Measurements from ENCODE around the gene BAHCC1.
A peak's percentile ranks its signal among the peaks of the same experiment; 100 is the strongest.

BAHCC1 gene

GRCh38 chr17:81388091-81388611, 7.1 kb upstream of the BAHCC1 start:
- no peaks in the 10 kb centered on the region for H3K9me3 Mint-ChIP-seq
- peaks cover 7% of the 10 kb centered on the region for H3K4me1 Mint-ChIP-seq (ENCODE audit: low read depth)
- H3K27ac Mint-ChIP-seq = no peak overlapping the region

GRCh38 chr17:81388612-81389367, 6.5 kb upstream of the BAHCC1 start:
- Mint-ChIP-seq H3K27me3 (peaks cover 78% of the 10 kb centered on the region), H3K4me1 (ENCODE audit: low read depth) (peaks cover 7% of the 10 kb centered on the region)

More at GRCh38 chr17:81388091-81388611, 7.1 kb upstream of the BAHCC1 start:
- DNase-seq = no peak
- Mint-ChIP-seq H3K4me3 (peak overlapping the region; percentile 42), H3K27me3 (peaks cover 79% of the 10 kb centered on the region), H3K36me3 (ENCODE audit: low read depth) (no peaks in the 10 kb centered on the region)

GRCh38 chr17:81389585-81389984, 5.7 kb upstream of the BAHCC1 start:
- H3K36me3 Mint-ChIP-seq (ENCODE audit: low read depth) = no peaks in the 10 kb centered on the region
- H3K4me3 Mint-ChIP-seq = no peak overlapping the region
- H3K4me1 Mint-ChIP-seq (ENCODE audit: low read depth) = peaks cover 15% of the 10 kb centered on the region
- H3K27me3 Mint-ChIP-seq = peaks cover 80% of the 10 kb centered on the region
- no peaks in the 10 kb centered on the region for H3K9me3 Mint-ChIP-seq
- no peak overlapping the region for H3K27ac Mint-ChIP-seq
- DNase-seq = no peak

More at GRCh38 chr17:81388612-81389367, 6.5 kb upstream of the BAHCC1 start:
- Mint-ChIP-seq H3K36me3 (ENCODE audit: low read depth) (no peaks in the 10 kb centered on the region), H3K27ac (no peak overlapping the region), H3K9me3 (no peaks in the 10 kb centered on the region), H3K4me3 (no peak overlapping the region)
- no peak for DNase-seq

GRCh38 chr17:81390029-81390872, 5.0 kb upstream of the BAHCC1 start:
- no peak for DNase-seq

GRCh38 chr17:81390873-81391255, 4.4 kb upstream of the BAHCC1 start:
- no peaks in the 10 kb centered on the region for H3K9me3 Mint-ChIP-seq
- no peaks in the 10 kb centered on the region for H3K36me3 Mint-ChIP-seq (ENCODE audit: low read depth)
- peaks cover 26% of the 10 kb centered on the region for H3K4me1 Mint-ChIP-seq (ENCODE audit: low read depth)
- no peak overlapping the region for H3K4me3 Mint-ChIP-seq
- no peak for DNase-seq
- no peak overlapping the region for H3K27ac Mint-ChIP-seq
- H3K27me3 Mint-ChIP-seq = peaks cover 78% of the 10 kb centered on the region

More at GRCh38 chr17:81390029-81390872, 5.0 kb upstream of the BAHCC1 start:
- Mint-ChIP-seq H3K27ac (no peak overlapping the region), H3K27me3 (peaks cover 80% of the 10 kb centered on the region), H3K4me3 (no peak overlapping the region), H3K36me3 (ENCODE audit: low read depth) (no peaks in the 10 kb centered on the region), H3K4me1 (ENCODE audit: low read depth) (peaks cover 22% of the 10 kb centered on the region), H3K9me3 (no peaks in the 10 kb centered on the region)

GRCh38 chr17:81391293-81391935, 3.8 kb upstream of the BAHCC1 start:
- H3K36me3 Mint-ChIP-seq (ENCODE audit: low read depth) = no peaks in the 10 kb centered on the region
- no peak overlapping the region for H3K4me3 Mint-ChIP-seq

GRCh38 chr17:81391936-81392908, 3.0 kb upstream of the BAHCC1 start:
- Mint-ChIP-seq H3K36me3 (ENCODE audit: low read depth) (no peaks in the 10 kb centered on the region), H3K27me3 (peaks cover 76% of the 10 kb centered on the region), H3K4me1 (ENCODE audit: low read depth) (peaks cover 26% of the 10 kb centered on the region), H3K27ac (no peak overlapping the region), H3K9me3 (no peaks in the 10 kb centered on the region), H3K4me3 (peak overlapping the region; percentile 27)
- DNase-seq = no peak

More at GRCh38 chr17:81391293-81391935, 3.8 kb upstream of the BAHCC1 start:
- Mint-ChIP-seq H3K4me1 (ENCODE audit: low read depth) (peaks cover 26% of the 10 kb centered on the region), H3K9me3 (no peaks in the 10 kb centered on the region), H3K27ac (no peak overlapping the region), H3K27me3 (peaks cover 73% of the 10 kb centered on the region)
- no peak for DNase-seq

DNA sequence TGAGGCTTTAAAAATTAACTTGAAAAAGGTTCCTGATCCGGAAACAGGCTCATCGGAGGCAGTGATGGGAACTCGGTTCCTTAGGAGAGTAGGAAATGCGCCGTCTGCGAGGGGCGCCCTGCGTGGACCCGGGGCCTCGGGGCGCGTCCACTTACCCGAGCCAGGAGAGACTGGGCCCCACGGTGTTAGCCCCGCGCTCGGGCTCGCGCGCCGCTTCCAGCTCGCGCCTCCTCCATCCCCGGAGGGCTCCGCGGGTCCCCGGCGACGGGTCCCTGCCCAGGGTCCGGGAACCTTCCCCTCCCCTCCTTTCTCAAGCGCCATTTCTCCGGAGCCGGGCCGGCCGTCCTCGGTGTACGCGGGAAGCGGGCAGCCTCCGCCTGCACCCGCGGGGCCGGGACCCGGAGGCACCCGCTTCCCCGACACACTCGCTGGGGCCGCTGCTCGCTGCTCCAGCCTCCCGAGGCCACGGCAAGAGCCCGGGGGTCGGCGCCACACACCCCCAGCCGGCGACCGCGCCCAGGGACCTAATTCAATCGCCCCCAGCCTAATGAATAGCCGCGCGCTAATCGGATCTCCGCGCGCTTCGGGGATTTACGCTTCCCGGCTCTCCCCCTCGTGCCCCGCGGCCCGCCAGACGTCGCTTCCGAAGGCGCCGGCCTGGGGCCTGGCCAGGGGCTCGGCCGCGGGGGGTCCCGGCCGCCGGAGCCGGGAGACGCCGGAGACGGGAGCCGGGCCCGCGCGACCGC, 2.2 kb upstream of the BAHCC1 start:
- Mint-ChIP-seq H3K9me3 (no peaks in the 10 kb centered on the region), H3K4me3 (peak overlapping the region; percentile 27), H3K27ac (no peak overlapping the region), H3K36me3 (ENCODE audit: low read depth) (no peaks in the 10 kb centered on the region), H3K4me1 (ENCODE audit: low read depth) (peaks cover 28% of the 10 kb centered on the region), H3K27me3 (peaks cover 77% of the 10 kb centered on the region)
- no peak for DNase-seq

- H3K4me1 Mint-ChIP-seq (ENCODE audit: low read depth) = peaks cover 31% of the 10 kb centered on the region
- H3K27me3 Mint-ChIP-seq = peaks cover 76% of the 10 kb centered on the region
- H3K4me3 Mint-ChIP-seq = peak overlapping the region; percentile 53
- no peaks in the 10 kb centered on the region for H3K9me3 Mint-ChIP-seq
- H3K36me3 Mint-ChIP-seq (ENCODE audit: low read depth) = no peaks in the 10 kb centered on the region
- peak; percentile 75 for DNase-seq
- H3K27ac Mint-ChIP-seq = no peak overlapping the region
These were observed 1.4 kb upstream of the BAHCC1 start for GRCh38 chr17:81393684-81394376.

DNA sequence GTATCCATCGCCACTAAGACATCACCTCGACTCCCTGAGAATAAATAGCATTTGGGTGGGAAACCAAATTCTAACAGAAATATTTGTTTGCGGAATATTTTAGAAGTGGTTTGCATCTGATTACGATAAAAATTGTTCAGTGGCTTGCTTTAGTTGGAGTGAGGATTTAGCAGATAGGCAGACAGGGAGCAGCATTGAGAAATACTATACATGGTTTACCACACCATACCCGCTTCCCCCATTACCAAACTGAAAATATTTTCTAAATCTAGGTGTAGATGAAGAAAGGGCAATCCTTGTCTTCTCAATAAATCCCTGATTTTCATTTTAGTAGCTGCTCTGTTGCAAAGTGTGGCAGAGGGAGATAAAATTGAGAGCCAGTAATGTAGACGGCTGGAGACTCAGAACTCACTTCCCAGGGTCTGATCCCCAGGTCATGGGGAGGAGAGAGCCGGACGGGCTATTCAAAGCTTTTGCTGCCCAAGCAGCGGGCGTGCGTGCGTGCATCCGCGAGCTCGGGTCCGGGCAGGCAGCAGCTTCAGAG, 808 bp upstream of the BAHCC1 start:
- Mint-ChIP-seq H3K9me3 (no peaks in the 10 kb centered on the region), H3K4me1 (ENCODE audit: low read depth) (peaks cover 33% of the 10 kb centered on the region), H3K4me3 (peak overlapping the region; percentile 53), H3K27ac (no peak overlapping the region), H3K27me3 (peaks cover 73% of the 10 kb centered on the region), H3K36me3 (ENCODE audit: low read depth) (no peaks in the 10 kb centered on the region)
- DNase-seq = no peak

DNA sequence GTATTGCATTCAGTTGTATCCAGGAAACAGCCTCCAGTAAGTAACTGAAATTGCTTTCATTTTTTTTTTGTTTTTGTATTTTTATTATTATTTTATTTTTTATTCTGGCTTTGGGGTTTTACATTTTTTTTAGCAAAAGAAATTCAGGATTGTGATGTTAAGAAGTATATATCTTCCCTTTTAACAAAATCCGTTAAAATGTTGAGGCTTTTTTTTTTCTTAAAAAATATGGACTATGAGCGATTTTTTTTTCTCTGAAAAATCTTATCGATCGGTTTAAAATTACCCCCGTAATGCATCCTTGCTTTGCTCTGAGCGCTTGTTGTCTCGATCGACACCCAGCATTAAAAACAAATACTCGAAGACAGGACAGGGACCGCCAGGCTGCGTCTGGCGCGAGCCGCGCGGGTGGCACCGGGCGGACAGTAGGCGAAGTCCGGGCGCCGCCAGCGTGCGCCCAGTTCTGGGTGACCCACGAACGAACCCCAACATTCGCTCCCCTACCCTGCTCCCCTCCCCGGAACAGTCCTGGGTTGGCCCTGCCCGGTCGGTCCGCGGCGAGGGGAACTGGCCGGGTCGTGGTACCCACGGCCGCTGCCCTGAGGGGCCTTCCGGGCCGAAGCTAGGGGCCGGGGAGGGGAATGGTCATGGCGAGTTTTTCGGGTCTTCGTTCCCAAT, 482 bp downstream of the BAHCC1 start:
- peaks cover 69% of the 10 kb centered on the region for H3K27me3 Mint-ChIP-seq
- peak overlapping the region; percentile 63 for H3K4me3 Mint-ChIP-seq
- H3K4me1 Mint-ChIP-seq (ENCODE audit: low read depth) = peaks cover 37% of the 10 kb centered on the region
- no peaks in the 10 kb centered on the region for H3K36me3 Mint-ChIP-seq (ENCODE audit: low read depth)
- DNase-seq = no peak
- H3K27ac Mint-ChIP-seq = peak overlapping the region; percentile 88
- no peaks in the 10 kb centered on the region for H3K9me3 Mint-ChIP-seq

DNA sequence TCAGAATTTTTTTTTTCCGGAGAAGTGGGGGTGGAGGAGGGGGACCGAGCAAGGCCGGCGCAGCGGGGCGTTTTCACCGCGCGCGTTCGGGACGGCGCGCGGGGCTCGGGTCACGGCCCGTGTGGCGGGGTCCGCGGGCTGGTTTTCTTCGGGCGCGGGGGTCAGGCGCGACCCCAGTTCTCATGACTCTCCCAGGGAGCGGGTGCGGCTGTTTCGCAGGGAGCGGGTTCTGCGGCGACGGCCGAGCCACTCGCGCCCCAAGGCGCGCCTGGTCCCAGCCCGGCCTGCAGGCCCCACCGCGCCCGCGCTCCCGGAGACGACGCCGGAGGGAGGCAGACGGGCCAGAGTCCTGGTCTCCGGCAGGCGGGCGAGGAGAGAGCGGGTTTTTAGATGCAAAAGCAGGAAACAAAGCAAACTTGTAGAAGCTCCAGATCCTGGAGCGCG, 1.0 kb downstream of the BAHCC1 start:
- Mint-ChIP-seq H3K4me3 (no peak overlapping the region), H3K27ac (no peak overlapping the region), H3K27me3 (peaks cover 69% of the 10 kb centered on the region), H3K9me3 (no peaks in the 10 kb centered on the region), H3K36me3 (ENCODE audit: low read depth) (no peaks in the 10 kb centered on the region), H3K4me1 (ENCODE audit: low read depth) (peaks cover 37% of the 10 kb centered on the region)
- no peak for DNase-seq
